ENCODE measurements around the gene TNFRSF11A. TPM values are rescaled to one million over a fixed set of nuclear protein-coding genes. Genes with fewer than 3 reads are reported as not detected.

Gene TNFRSF11A
- total RNA-seq, 1 donor from 2014 or later, result 38.9 TPM

GRCh38 chr18:62381373-62381772, 56.3 kb downstream of the TNFRSF11A start:
- no peak for DNase-seq (ENCODE audit: low spot score)

- DNase-seq (ENCODE audit: low spot score), result no peak
Measured at GRCh38 chr18:62384068-62384467, 59.0 kb downstream of the TNFRSF11A start.

DNA sequence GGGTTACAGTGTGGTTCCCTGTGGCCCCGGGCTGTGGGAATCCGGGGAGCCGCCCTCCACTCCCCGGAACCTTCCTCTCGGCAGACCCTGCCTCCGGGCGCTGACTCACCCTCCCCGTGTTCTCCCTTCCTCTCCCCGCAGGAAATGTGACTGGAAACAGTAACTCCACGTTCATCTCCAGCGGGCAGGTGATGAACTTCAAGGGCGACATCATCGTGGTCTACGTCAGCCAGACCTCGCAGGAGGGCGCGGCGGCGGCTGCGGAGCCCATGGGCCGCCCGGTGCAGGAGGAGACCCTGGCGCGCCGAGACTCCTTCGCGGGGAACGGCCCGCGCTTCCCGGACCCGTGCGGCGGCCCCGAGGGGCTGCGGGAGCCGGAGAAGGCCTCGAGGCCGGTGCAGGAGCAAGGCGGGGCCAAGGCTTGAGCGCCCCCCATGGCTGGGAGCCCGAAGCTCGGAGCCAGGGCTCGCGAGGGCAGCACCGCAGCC, 59.5 kb downstream of the TNFRSF11A start:
- DNase-seq (ENCODE audit: low spot score), result no peak

- DNase-seq (ENCODE audit: low spot score), result no peak
Measured at GRCh38 chr18:62386091-62386490, 61.0 kb downstream of the TNFRSF11A start.

- no peak for DNase-seq (ENCODE audit: low spot score)
Measured at GRCh38 chr18:62386601-62387000, 61.5 kb downstream of the TNFRSF11A start.

DNA sequence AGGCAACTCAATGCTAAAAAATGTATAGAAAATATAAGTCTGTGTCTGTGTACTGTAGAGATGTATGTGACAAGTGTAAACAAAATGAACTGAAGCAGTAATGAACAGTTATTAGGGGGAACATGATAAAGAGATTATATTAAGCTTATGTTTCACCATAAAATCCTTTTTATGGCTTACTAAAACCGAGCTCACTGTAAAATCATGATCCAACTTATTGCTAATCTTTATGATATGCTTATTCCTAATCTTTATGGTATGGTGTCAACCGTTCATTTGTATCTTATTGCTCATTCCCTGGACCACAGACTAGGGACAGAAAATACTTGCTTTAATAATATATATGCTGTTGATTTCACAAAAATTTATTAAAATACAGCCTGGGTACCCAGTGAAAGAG, 62.1 kb downstream of the TNFRSF11A start:
- no peak for DNase-seq (ENCODE audit: low spot score)

DNA sequence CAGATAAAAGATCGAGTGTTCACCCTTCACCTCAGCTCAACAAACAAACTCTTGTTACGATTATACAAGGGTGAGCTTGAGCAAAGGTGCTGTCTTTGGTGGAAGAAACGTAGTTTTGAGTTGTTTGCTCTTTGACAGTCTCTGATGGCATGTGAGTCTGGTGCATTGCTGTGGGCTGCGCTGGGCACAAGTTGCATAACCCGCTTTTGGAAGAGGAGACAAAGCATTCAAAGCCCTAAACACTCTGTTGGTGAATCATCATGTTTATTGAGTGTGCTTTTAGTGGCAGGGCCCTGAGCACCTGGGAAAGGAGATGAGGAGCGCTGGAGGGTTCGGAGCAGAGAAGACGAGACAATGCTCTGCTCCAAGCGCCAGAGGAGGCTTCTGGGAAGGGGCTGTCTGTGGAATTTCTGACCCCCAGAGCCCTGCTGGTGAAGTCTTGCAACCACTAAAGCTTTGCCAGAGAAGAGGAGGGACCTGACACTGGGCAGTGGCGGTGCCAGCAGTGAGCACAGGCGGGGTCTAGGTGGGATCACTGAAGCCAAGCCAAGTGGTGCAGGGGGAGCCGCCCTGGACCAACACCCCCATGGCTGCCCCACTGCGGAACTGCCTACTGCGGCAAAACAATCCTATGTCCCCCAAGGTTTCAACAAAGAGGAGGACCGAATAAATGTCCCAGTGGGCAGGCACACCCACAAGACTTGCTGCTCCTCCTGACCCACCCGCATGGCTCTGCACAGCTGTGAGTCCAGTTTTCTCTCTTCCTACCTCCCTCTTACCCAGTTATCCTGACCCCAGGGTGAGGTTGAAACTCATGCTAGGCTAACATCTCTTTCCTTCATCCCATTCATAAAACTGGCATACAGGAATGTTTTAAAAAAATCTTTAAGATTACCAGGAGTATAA, 64.0 kb downstream of the TNFRSF11A start:
- no peak for DNase-seq (ENCODE audit: low spot score)

DNA sequence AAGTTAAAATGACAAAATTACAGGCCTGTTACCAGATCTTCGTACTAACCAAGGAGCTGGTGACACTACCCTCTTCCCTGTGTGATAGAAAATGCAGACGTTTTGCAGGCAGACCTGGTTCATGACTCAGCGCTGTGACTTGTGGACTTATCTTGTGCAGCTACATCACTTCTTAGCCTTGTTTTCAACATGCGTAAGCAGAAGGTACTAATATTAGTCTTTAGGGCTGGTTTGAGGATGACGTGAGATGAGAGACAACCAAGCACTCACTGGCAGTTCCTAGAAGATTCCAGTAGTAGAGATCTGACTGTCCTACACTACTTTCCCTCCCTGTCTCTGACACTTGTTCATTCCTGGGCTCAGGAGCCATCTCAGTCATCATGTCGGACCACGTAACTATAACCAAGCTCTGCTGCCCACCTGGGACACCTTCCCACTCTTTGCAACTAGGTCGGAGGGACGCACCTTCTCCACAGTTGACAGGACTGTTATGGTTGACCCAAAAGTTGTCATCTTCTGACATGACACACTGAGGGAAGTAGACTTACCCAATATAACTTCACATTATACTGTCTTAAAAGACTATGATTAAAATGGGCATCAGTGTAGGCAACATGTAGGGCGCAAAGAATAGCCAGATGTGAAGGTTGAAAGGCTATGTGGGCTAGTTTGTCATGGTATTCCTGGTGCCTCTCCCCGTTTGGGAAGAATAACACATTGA, 64.8 kb downstream of the TNFRSF11A start:
- no peak for DNase-seq (ENCODE audit: low spot score)

DNA sequence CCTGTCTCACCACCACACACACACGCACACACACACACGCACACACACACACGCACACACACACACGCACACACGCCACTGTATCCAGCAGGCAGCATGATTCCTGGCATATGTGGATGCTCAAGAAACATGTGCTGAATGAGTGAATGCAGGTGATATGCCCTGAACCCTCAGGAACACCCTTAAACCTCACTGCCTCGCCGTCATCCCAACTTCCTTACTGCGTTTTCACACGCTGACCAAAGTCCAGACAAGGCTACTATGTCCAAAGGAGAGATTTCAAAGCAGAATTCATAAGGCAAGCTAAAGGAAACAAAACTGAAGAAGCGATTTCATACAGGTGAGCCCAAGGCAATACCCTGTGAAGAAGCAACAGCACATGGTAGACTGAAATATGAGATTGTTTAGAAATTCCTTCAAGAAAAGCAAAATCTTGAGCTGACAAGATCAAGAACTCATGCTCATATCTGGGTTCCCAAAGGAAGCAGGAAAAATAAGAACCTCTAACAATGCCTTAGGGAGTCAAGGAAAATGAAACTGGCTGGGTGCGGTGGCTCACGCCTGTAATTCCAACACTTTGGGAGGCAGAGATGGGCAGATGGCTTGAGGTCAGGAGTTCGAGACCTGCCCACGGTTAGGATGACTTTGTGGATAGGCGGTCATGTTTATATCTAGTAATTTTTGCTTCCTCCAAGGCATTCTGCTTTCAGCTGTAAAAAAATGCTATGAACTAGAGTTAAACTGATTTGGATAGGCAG, 69.1 kb downstream of the TNFRSF11A start:
- peak; percentile 28 for DNase-seq (ENCODE audit: low spot score)

- DNase-seq (ENCODE audit: low spot score), result no peak
Measured at GRCh38 chr18:62396381-62396780, 71.3 kb downstream of the TNFRSF11A start.

GRCh38 chr18:62396967-62397366, 71.9 kb downstream of the TNFRSF11A start:
- DNase-seq (ENCODE audit: low spot score), result no peak

DNA sequence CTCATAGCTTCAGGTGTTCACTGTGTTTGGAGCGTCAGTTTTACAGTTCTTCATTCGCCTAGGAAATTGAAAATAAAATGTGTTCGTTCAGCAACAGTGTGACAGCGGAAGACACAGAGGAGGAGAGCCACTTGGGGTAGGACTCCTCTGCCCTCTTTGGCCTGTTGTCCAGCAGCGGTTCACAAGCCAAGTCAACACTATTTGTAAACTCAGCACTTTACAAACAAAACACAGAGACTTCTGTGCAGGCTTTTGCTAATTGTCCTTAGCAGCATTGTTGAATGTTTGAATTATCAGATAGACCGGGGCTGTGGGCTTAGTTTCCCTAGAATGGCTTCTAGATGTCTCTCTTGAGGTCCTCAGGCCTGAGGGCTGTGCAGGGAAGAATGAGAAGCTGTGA, 73.2 kb downstream of the TNFRSF11A start:
- DNase-seq (ENCODE audit: low spot score), result no peak

GRCh38 chr18:62399276-62399675, 74.2 kb downstream of the TNFRSF11A start:
- no peak for DNase-seq (ENCODE audit: low spot score)

GRCh38 chr18:62399781-62400308, 74.7 kb downstream of the TNFRSF11A start:
- no peak for DNase-seq (ENCODE audit: low spot score)

DNA sequence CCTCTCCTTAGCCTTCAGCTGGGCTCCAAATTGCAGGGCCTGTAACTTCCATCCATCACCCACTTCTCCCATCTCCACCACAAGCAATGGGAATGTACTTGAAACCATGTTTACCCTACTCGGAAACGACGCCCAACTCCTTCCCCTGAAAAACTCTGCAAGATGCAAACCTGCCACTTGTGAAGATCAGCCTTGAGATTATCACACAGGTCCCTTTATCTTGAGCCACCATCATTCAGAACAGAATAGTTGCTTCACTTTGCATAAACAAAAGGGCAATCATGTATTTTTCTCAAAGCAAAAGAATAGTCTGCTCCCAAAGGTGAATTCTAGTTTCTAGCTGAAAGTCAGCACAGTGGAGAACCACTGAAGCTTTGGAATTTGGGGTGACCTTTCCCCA, 75.8 kb downstream of the TNFRSF11A start:
- DNase-seq (ENCODE audit: low spot score), result no peak

GRCh38 chr18:62402342-62402948, 77.3 kb downstream of the TNFRSF11A start:
- DNase-seq (ENCODE audit: low spot score), result no peak

DNA sequence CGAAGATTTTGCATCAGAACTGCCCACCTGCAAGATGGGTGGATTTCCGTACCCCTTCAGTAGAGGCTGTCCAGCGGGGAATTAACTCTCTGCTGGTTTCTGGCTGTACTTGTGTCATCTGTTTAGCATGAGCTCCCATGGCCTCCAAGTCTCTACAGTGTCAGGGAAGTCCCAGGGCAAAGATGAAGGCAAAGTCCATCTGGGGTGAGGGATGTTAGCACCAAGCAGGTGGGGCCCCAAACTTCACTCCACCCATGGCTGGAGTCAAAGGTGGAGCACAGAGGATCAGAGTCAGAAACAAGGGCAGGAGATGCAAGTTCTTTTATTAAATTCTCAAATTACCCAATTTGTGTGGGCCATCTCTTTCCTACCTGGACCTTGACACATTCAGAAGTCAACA, 78.0 kb downstream of the TNFRSF11A start:
- no peak for DNase-seq (ENCODE audit: low spot score)

DNA sequence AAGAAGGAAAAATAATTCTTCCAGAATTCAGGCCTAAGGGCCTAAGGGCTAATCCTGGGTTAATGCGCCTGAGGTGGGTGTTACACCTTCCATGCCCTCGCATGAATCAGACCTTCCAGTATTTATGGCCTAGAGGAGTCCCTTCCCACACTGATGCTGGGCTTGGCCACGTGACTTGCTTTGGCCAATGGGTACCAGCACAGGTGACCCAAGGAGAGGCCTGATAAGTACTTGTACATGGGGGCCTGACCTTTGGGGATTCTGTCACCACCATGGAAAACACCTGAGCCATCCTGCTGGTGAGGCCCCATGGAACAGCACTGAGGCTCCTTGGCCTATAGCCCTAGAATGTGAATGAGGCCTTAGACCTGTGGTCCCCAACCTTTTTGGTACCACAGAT, 79.8 kb downstream of the TNFRSF11A start:
- no peak for DNase-seq (ENCODE audit: low spot score)

GRCh38 chr18:62407660-62408059, 82.5 kb downstream of the TNFRSF11A start:
- no peak for DNase-seq (ENCODE audit: low spot score)

DNA sequence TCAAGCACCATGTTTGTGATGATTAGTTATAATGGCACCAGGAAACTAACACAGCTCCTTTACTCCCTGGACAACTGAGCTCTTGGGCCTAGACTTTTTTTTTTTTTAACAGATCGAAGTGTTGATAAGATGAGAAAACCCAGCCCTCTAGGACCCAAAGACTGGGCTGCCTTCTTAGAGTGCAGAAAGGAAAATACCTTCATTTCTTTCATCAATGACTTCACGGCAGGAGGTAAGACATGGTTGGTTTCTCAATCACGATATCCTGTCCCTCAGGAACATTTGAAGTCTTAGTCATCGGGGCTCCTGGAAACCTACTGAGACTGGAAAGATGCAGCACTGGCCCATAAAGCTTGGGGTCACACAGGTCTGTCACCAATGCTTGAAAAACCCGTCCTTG, 84.7 kb downstream of the TNFRSF11A start:
- DNase-seq (ENCODE audit: low spot score), result no peak

GRCh38 chr18:62412231-62412979, 87.3 kb downstream of the TNFRSF11A start:
- no peak for DNase-seq (ENCODE audit: low spot score)
